ENCODE results near the gene ABCD3.

The ABCD3 gene

GRCh38 chr1:94529416-94529815, 111.2 kb downstream of the ABCD3 start:
- DNase-seq: no peak

GRCh38 chr1:94530373-94530878, 112.2 kb downstream of the ABCD3 start:
- DNase-seq: no peak

GRCh38 chr1:94531664-94532063, 113.5 kb downstream of the ABCD3 start:
- DNase-seq: no peak

DNA sequence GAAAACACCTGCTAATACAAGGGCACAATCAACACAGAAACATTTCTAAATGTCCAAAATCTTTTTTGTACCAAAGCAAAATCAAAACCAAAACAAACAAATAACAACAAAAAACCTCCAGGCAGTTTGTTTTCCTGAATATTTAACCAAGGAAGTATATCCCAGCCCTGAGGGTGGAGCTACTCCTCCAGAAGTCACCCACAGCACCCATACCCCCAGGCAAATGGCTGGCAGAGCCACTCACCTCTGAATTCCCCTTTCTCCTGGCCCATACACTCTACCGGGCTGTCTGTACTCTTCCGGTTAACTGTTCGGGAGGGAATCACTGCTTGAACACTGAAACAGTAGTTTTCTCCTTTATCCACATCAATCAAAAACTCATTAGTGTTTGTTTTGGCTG, 113.9 kb downstream of the ABCD3 start:
- no peak for DNase-seq

GRCh38 chr1:94535095-94535494, 116.9 kb downstream of the ABCD3 start:
- DNase-seq: no peak

DNA sequence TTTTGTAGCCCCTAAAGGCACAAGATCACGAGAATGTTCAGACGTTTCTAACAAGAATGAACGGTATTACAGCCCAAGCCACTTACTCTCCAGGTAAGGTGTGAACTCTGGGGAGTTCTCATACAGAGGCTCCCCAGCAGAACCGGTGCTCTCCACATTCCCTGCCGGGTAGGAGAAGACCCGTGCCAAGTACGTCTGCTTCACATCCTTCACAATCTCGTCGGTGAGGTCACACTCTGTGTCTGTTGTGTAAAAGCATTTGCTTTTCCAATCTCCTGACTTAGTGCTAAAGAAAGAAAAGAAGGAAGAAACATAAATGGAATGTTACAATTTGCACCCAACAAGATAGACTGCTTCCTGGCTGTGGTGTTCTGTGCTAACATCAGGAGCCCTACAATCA, 117.7 kb downstream of the ABCD3 start:
- no peak for DNase-seq

DNA sequence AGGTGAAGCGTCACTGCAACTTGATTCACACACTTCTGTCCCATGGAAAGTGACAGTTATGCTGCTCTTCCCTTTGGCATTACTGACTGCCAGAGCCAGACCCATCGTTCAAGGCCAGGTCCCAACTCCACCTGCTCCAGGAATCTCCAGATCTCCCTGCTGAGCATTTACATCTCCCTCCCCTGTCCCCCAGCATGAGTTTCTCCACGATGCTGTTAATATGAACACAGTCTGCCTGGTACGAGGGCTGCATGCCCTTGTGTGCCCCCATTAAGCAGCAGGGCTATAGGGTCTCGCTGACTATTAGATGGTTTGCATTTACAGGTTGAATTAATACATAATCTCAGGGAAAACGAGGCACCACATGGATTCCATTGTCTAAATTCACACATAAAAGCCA, 119.1 kb downstream of the ABCD3 start:
- no peak for DNase-seq

- no peak for DNase-seq
These were observed 120.1 kb downstream of the ABCD3 start for GRCh38 chr1:94538243-94538827.

DNA sequence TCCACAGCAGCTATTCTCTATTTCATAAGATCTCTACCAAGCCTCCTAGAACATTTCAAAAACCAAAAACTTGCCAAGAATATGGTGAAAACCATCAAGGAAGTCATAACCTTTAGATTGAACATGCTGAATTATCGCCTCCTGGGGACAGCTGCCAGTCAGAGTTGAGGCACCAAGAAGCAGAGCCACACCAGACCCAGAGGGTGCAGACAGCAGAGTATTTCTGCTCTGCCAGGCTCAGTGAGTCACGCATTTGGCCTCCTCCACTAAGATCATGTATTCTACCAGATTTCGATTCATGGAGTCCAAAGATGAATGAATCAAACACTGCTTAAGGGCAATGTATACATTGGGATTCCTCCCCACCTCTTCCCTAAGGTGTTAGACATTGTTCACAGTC, 121.3 kb downstream of the ABCD3 start:
- no peak for DNase-seq

DNA sequence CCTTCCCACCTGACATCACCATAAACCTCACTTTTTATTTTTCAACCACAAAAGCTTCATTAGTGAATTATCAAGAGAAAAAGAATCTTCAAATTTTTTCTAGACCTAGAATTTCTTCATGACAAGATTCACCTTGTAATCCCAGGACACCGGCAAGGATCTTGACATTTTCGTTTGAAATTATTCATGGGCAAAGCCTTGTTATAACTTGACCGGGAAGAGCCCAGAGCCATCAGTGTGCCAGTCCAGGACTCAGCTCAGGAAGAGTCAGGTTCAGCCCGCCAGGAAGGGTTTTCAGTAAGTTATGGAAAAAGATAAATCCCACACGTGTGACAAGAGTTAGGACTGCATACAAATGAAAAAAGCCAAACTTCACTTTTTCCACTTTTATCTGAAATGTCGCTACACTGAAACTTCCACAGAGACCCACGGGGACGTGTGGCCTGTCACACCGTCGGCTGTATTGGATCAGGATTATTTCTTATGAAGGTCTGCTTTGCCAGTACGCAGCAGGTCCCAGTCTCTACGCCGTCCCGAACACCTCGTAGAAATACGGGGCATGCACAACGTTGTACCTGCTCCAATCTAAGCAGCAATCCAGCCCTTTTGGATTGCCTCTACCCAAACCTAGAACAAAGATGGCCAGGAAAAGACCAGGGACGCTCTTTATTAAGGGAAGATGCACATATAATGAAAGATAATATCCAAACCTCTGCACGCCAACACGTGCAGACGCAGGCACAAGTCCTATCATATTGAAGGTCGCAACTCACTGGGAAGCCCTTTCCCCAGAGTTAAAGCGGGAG, 122.5 kb downstream of the ABCD3 start:
- no peak for DNase-seq

DNA sequence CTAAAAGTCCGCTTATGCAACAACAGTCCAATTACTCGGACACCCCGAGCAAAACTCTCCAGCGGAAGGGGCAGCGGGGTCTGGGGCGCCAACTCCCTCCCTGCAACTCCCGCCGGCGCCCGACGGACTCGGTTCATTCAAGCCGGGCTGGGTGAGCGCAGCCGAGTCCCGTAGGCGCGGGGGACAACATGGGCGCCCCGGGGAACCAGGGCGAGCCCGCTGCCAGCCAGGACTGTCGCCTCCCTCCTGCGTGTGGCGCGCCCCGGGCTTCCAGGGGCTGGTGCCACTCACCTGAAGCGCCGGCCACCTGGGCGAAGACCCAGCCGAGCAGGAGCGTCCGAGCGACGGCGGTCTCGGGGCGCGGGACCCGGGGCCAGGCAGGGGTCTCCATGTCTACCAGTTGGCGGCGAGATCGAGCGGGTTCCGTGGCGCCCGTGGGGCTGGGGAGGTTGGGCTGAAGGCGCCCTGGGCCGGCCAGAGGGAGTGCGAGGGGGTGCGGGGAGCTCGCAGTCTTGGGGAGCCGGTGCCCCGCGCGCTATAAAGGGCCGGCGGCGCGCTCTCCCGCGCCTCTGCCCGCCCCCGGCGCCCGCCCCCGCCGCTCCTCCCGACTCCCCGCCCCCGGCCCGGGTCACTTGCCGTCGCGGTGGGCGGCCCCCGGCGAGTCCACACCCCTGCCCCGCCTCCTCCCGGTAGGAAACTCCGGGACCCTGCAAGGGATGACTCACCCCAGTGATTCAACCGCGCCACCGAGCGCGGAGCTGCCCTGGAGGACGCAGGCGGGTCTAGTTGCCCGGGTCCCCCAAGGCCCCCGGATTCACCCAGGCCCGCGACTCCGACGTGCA, 123.3 kb downstream of the ABCD3 start, which contains the start of gene F3:
Gene F3 (minus strand): TSS at position 514 of the 842 bp plus-strand sequence. CDS start 123 bp downstream, at position 391.
- DNase-seq: peak; percentile 55

- DNase-seq: no peak
These were observed 124.1 kb downstream of the ABCD3 start for GRCh38 chr1:94542088-94542870.

GRCh38 chr1:94543001-94543400, 124.8 kb downstream of the ABCD3 start:
- DNase-seq: no peak

DNA sequence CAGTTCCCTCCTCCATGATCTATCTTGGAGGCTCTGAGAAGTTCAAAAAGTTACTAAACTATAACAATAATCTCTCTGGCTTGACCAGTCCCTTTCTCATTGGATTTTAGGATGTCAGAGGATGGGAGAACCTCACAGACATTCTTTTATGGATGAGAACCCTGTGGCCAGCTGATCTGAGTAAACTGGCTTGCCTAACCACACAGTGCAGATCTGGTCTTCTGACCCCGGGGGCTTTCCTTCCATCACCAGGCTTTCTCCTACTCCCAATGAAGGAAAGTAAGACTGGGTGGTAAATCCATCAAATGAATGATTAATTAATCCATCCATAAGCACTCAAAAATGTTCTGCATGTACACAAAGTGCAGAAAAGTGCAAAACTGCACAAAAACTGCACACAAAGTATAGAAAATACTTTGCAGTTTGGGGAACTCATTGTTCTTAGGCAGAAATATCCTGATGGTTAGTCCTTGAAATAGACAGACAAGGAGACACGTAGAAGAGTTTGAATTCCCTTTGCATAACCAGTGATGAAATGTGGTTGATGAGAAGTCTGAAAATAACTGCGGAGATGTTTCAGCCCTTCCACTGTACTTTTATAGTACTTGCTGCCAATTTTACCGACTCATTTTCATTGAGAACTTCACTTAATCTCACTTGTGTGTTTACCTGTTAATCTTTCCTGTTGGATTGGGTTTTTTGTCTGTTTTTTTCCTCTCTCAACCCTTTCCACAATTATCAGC, 125.9 kb downstream of the ABCD3 start:
- no peak for DNase-seq

DNA sequence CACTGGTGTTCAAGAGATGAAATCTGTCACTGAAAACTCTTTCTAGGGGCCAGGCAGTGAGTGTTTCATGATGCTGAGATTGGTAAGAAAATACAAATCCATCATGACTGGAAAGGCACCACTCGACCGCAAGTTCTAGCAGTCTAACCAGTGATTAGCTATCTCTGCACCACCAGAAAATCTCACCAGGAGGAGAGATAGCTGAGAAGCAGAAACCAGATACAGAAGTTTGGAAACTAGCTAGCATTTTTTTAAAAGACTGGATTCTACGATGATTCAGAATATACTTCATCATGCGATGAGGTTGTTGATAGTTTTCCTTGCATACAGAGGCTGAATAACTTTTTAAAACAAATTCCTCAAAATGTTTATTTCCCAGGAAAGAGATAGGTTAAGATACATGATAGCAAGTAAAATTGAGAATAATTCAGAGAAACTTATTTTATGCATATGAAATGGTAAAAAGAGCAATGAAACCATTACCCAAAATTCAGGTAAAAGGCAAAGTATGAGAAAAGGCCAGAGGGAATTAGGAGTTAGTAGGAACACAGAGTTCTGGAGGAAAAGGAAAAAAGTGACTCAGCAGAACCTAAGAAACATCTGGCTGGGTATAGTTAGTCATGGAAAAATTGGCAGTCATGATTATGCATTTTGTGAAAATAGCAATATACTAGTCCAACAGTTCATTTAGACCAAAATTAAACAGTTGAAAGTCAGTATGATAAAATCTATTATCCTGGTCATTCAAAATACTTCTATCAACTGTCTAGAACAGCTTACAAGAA, 126.7 kb downstream of the ABCD3 start:
- DNase-seq: no peak

- no peak for DNase-seq
These were observed 131.5 kb downstream of the ABCD3 start for GRCh38 chr1:94549706-94550105.

GRCh38 chr1:94550396-94550795, 132.2 kb downstream of the ABCD3 start:
- no peak for DNase-seq

GRCh38 chr1:94550800-94551241, 132.6 kb downstream of the ABCD3 start:
- no peak for DNase-seq

DNA sequence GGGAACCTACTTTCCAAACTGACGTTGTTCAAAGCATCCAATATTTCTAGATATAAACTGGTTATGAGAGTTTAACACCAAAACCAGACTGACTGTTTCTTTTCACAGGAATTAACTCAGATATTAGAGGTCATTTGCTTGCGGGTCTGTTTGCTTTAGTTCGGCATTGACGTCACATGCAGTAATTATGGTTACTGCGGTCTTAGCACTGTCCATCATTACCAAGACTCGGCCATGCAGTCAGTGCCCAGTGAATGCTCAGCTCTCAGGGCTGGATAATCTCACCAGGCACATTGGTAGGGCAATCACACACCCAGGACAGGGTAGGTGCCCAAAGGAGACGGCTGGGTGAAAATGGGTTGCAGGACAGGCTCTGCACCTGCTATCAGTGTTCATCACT, 133.3 kb downstream of the ABCD3 start:
- DNase-seq: no peak

GRCh38 chr1:94552071-94552586, 133.9 kb downstream of the ABCD3 start:
- DNase-seq: no peak

- no peak for DNase-seq
These were observed 135.1 kb downstream of the ABCD3 start for GRCh38 chr1:94553323-94553730.
